Body of pancreas (tissue), 4 donors: ENCODE results near the gene MRTFB. TPM values are rescaled to one million over a fixed set of nuclear protein-coding genes. Genes with fewer than 3 reads are reported as not detected.

ENCODE experiments used
- ATAC-seq: fragments of 150-250 bp; one replicate; pipeline ENCODE4 v1.9.1; 2016
- DNase-seq, 4 donors: peaks; one replicate each; pipeline ENCODE4 v3.0.0-alpha.2; 2019
- H3K27ac ChIP-seq, 4 donors: fragments of 200-600 bp; sonication (generic); 1 replicate in 3 of 4; 2 replicates in 1 of 4; pipeline versions ENCODE4 v1.5.1 to v1.6.1; 2016 to 2019; ENCODE audit warnings: mild to moderate bottlenecking in 1 of 4, mixed read lengths in 1 of 4, moderate library complexity in 1 of 4
- H3K27me3 ChIP-seq, 2 donors: fragments of 200-600 bp; sonication (generic); one replicate each; pipeline ENCODE4 v1.6.0; 2016; ENCODE audit warnings: mild to moderate bottlenecking in 1 of 2
- H3K36me3 ChIP-seq, 2 donors: fragments of 200-600 bp; sonication (generic); replicated peaks in 1 of 2; 2 replicates each; pipeline ENCODE4 v1.5.1; 2016; ENCODE audit warnings: low read depth in 2 of 2; ENCODE audit not compliant: insufficient read depth in 1 of 2
- H3K4me1 ChIP-seq: fragments of 200-600 bp; sonication (generic); one replicate; pipeline ENCODE4 v1.6.0; 2016
- H3K4me3 ChIP-seq, 2 donors: fragments of 200-600 bp; sonication (generic); 1 replicate in 1 of 2; 2 replicates in 1 of 2; pipeline ENCODE4 v1.5.1; 2016 to 2019
- H3K9me3 ChIP-seq, 3 donors: fragments of 200-600 bp; sonication (generic); 1 replicate in 2 of 3; 2 replicates in 1 of 3; pipeline ENCODE4 v1.5.1; 2016
- POLR2A ChIP-seq, 3 donors: fragments of 450-650 bp; IDR thresholded peaks; one replicate each; pipeline ENCODE4 v1.6.1; 2016; ENCODE audit warnings: antibody characterized with exemption in 3 of 3, mild to moderate bottlenecking in 2 of 3
- WGBS, 2 donors: methylation state at CpG; one replicate each; pipeline ENCODE4 v1.1.5; 2017; 5-methylcytosine and 5-hydroxymethylcytosine counted together
- intact Hi-C: fragments of 100-400 bp; cut with DNase I; formaldehyde crosslinking; loops from one replicate; pipeline ENCODE4 v1.15.1; 2023
- total RNA-seq, 2 donors: library from RNA; depleted of rRNA; stranded (reverse); fragments of >200 nt; gene quantifications; one replicate each; pipeline ENCODE4 v1.1.0, GENCODE V29; 2016
- TF ChIP-seq, protein P1 (sequence below), 7 experiments: fragments of 450-650 bp in 4 of 7; fragments of 200-600 bp in 3 of 7; sonication (generic) in 3 of 7; IDR thresholded peaks; one replicate each; pipeline ENCODE4 v1.5.1; 2016 to 2019; ENCODE audit warnings: antibody characterized with exemption in 7 of 7

Gene MRTFB
- total RNA-seq, 2 donors from 2014 or later = 39.2 to 46.8 TPM

DNA sequence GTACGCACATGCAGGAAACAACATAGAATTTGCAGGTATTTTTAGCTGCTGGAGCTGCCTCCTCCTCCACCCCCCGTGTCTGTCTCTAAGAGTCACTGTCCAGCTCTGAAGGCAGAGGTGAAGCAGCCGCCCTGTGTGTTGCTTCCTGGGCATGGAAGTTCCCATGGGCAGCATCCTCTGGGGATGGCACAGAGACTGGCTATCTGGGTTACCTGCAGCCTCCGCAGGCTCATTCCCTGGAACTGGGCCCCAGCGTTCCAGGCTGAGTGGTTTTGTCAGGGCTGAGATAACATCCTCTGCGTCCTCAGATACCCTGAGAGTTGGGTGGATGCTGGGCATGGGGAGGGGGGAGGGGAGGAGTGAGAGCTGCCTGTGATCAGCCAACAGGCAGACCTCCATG lies 41.5 kb upstream of the MRTFB start:
- DNase-seq = no peak
- intact Hi-C loops = no loop called here
- Histone ChIP-seq H3K27me3 (no peaks in the 10 kb centered on the region), H3K27ac (no peak overlapping the region), H3K4me1 (no peaks in the 10 kb centered on the region), H3K4me3 (no peak overlapping the region), H3K36me3 (no peaks in the 10 kb centered on the region), H3K9me3 (no peaks in the 10 kb centered on the region)
- WGBS, 2 donors = 51 to 64% methylated on average over 2 to 6 of the region's 6 CpGs
- TF ChIP-seq, protein P1, sequence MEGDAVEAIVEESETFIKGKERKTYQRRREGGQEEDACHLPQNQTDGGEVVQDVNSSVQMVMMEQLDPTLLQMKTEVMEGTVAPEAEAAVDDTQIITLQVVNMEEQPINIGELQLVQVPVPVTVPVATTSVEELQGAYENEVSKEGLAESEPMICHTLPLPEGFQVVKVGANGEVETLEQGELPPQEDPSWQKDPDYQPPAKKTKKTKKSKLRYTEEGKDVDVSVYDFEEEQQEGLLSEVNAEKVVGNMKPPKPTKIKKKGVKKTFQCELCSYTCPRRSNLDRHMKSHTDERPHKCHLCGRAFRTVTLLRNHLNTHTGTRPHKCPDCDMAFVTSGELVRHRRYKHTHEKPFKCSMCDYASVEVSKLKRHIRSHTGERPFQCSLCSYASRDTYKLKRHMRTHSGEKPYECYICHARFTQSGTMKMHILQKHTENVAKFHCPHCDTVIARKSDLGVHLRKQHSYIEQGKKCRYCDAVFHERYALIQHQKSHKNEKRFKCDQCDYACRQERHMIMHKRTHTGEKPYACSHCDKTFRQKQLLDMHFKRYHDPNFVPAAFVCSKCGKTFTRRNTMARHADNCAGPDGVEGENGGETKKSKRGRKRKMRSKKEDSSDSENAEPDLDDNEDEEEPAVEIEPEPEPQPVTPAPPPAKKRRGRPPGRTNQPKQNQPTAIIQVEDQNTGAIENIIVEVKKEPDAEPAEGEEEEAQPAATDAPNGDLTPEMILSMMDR (IDR thresholded peaks at IDR 0.05) = no peak
- no peak for TF ChIP-seq POLR2A (IDR thresholded peaks at IDR 0.05)
- ATAC-seq = no peak

DNA sequence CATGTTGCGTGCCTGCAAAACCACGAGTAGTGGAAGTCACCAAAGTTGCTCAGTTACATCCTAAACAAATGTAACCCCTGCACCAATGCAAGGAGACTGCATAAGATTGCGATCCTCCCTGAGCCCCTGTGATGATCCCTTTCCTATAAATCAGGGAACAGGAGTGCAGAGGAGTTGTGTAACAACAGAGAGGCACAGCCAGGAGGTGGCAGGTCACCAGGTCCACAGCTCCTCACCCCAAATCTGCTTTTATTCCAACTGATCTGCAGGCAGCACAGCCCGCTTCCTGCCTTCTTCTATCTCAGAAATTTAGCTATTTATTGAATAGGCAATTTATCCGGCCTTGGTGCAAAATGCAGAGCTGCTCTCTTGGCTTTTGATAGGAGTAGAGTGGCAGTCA lies 36.0 kb upstream of the MRTFB start:
- 73 to 87% methylated on average over 4 to 5 of the region's 5 CpGs for whole genome bisulfite sequencing, 2 donors
- DNase-seq (no peak), ATAC-seq (no peak)
- TF ChIP-seq, protein P1 (IDR thresholded peaks at IDR 0.05) = no peak
- no peak for TF ChIP-seq POLR2A (IDR thresholded peaks at IDR 0.05)
- H3K4me1 ChIP-seq = no peaks in the 10 kb centered on the region
- H3K4me3 ChIP-seq = no peak overlapping the region
- no peak overlapping the region for H3K27ac ChIP-seq
- no peaks in the 10 kb centered on the region for H3K9me3 ChIP-seq
- H3K27me3 ChIP-seq = no peaks in the 10 kb centered on the region
- no peaks in the 10 kb centered on the region for H3K36me3 ChIP-seq
- intact Hi-C loops = no loop called here

DNA sequence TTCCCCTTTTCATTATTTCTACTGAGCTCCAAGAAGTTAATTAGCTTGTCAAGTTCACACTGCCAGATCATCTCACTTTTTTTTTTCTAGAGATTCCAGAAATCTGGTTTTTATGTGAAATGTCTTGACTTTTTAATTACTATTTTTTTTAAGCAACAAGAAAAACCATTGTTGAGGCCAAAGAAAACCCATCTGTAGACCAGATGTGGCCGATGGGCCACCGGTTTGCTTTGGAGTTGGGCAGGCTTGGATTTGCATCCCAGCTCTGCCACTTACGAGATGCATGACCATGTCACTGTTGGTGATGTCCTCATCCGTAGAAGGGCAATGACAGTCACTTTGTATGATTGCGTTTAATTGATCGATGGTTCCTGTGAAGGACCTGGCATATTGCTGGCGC lies 34.2 kb upstream of the MRTFB start:
- no peaks in the 10 kb centered on the region for H3K36me3 ChIP-seq
- H3K27ac ChIP-seq = no peak overlapping the region
- H3K4me3 ChIP-seq = no peak overlapping the region
- 92 to 93% methylated on average over 7 of the region's 7 CpGs for WGBS, 2 donors
- ATAC-seq (no peak), DNase-seq (no peak)
- H3K4me1 ChIP-seq = no peaks in the 10 kb centered on the region
- no peaks in the 10 kb centered on the region for H3K9me3 ChIP-seq
- no peak for TF ChIP-seq POLR2A (IDR thresholded peaks at IDR 0.05)
- TF ChIP-seq, protein P1 (IDR thresholded peaks at IDR 0.05) = no peak
- intact Hi-C loops = no loop called here
- no peaks in the 10 kb centered on the region for H3K27me3 ChIP-seq

DNA sequence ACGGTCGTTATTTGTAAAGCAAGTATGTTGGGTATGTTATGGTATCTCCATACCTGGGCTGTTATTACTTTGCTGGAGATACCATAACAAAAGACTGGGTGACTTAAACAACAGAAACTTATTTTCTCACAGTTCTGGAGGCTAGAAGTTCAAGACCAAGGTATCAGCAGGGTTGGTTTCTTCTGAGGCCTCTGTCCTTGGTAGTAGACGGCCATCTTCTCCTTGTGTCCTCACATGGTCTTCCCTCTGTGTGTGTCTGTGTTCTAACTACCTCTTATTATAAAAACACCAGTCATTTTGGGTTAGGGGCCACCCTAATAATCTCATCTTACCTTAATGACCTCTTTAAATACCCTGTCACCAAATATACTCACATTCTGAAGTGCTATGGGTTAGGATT lies 33.2 kb upstream of the MRTFB start:
- Histone ChIP-seq H3K36me3 (no peaks in the 10 kb centered on the region), H3K4me3 (no peak overlapping the region), H3K9me3 (no peaks in the 10 kb centered on the region), H3K4me1 (no peaks in the 10 kb centered on the region), H3K27ac (no peak overlapping the region), H3K27me3 (no peaks in the 10 kb centered on the region)
- 90 to 97% methylated on average over 3 of the region's 3 CpGs for WGBS, 2 donors
- intact Hi-C loops = no loop called here
- TF ChIP-seq POLR2A (IDR thresholded peaks at IDR 0.05) = no peak
- TF ChIP-seq, protein P1 (IDR thresholded peaks at IDR 0.05) = no peak
- ATAC-seq = no peak
- no peak for DNase-seq

DNA sequence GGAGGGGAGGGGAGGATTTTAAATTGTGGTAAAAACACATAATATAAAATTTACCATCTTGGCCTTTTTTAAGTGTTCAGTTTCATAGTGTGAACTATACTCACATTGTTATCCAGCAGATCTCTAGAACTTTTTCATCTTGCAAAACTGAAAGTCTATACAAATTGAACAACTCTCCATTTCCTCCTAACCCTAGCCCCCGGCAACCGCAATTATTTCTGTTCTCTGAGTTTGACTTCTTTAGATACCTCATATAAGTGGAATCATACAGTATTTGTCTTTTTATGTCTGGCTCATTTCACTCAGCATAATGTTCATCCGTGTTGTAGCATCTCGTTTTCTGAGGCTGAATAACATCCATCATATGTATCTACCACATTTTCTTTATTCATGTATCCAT lies 30.0 kb upstream of the MRTFB start:
- TF ChIP-seq, protein P1 (IDR thresholded peaks at IDR 0.05) = no peak
- TF ChIP-seq POLR2A (IDR thresholded peaks at IDR 0.05) = no peak
- DNase-seq (no peak), ATAC-seq (no peak)
- H3K27ac ChIP-seq = no peak overlapping the region
- no peaks in the 10 kb centered on the region for H3K4me1 ChIP-seq
- no peaks in the 10 kb centered on the region for H3K36me3 ChIP-seq
- H3K9me3 ChIP-seq = no peaks in the 10 kb centered on the region
- no peak overlapping the region for H3K4me3 ChIP-seq
- intact Hi-C loops = no loop called here
- no peaks in the 10 kb centered on the region for H3K27me3 ChIP-seq
- WGBS, 2 donors = 80 to 89% methylated on average over 4 of the region's 4 CpGs
